Right ventricle myocardium superior (tissue), 1 donor: ENCODE measurements around the gene SMARCA1. TPM values are rescaled to one million over a fixed set of nuclear protein-coding genes. Genes with fewer than 3 reads are reported as not detected.
A peak's percentile ranks its signal among the peaks of the same experiment; 100 is the strongest.

Experiments used
- ATAC-seq: fragments of 200-7000 bp; cut with Tn5 transposase; one replicate; pipeline ENCODE4 v1.9.1; 2020; ENCODE audit warnings: mild to moderate bottlenecking; ENCODE audit not compliant: poor library complexity
- DNase-seq: peaks from one replicate; pipeline ENCODE4 v3.0.0-alpha.2; 2020
- intact Hi-C: fragments of 100-400 bp; cut with DNase I; formaldehyde crosslinking; loops from one replicate; pipeline ENCODE4 v1.11.2; 2022
- total RNA-seq: library from RNA; stranded (reverse); fragmentation: NEBNext Ultra II Directional; extraction: Animal tissue kit (Norgen Biotek cat#: 25700); gene quantifications from one replicate; pipeline ENCODE4 v1.2.1, GENCODE V29; 2021
- donor health status: DM: no; HTN: yes; CAD: no; lungs with severe emphysema.

The SMARCA1 gene
- total RNA-seq, 1 donor from 2014 or later = 27.5 TPM

- ATAC-seq (no peak), DNase-seq (no peak)
- intact Hi-C loops = no loop called here
Observed at GRCh38 chrX:129534816-129535578, 11.7 kb upstream of the SMARCA1 start.

- intact Hi-C loops = no loop called here
- ATAC-seq (no peak), DNase-seq (no peak)
Observed at GRCh38 chrX:129531132-129531531, 7.8 kb upstream of the SMARCA1 start.

DNA sequence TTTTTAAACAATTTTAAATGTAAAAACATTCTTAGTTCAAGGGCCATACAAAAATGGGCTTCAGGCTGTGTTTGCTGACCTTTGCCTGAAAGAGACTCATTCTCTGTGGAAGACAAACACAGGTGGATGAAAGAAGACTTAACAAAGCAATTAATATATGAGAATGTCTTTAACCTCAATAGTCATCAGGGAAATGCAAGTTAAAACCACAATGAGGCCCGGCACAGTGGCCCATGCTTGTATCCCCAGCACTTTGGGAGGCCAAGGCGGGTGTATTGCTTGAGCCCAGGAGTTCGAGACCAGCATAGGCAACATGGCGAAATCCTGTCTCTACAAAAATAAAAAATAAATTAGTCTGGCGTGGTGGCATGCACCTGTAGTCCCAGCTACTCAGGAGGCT lies 7.1 kb upstream of the SMARCA1 start:
- ATAC-seq = no peak
- DNase-seq = no peak
- intact Hi-C loops = no loop called here

- intact Hi-C loops = no loop called here
- ATAC-seq (no peak), DNase-seq (no peak)
Observed at GRCh38 chrX:129529685-129530281, 6.5 kb upstream of the SMARCA1 start.

DNA sequence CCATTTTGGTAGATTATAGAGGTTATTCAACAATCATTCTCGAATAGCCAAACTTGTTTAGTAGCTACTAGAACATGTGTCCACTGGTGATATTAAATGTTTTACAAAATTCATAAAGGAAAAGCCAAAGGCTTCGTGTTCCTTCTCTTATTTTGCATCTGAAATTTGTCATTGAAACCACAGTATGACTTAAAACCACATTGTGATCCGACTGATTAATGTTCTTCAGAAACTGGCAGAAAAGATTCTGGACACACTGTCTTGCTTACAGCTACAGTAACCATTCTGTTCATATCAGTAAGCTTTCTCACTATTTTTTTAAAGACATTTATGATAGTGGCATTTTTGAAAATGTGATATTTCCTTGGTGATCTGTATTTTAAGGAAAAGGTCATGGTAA lies 2.6 kb upstream of the SMARCA1 start:
- no peak for ATAC-seq
- intact Hi-C loops = no loop called here
- DNase-seq = no peak

GRCh38 chrX:129525162-129525561 lies 1.9 kb upstream of the SMARCA1 start:
- DNase-seq (no peak), ATAC-seq (no peak)
- intact Hi-C loops = no loop called here

DNA sequence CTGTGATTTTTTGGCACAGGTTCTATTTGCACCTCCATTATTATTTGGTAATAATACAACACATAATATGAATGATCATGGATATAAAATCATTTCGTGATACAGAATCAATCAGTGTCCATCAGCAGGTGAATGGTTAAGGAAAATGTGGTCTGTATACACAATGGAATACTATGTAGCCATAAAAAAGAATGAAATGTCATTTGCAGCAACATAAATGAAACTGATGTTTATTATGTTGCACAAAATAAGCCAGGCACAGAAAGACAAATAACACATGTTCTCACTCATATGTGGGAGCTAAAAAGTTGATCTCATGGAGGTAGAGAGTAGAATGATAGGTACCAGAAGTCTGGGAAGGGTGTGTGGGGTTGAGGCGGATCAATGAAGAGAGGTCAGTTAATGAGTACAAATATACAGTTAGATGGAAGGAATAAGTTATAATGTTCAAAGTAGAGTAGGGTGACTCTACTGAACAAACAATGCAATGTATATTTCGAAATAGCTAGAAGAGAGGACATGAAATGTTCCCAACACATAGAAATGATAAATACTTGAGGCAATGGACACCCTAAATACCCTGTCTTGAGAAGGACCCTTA lies 1.1 kb upstream of the SMARCA1 start:
- intact Hi-C loops = no loop called here
- ATAC-seq = no peak
- no peak for DNase-seq

DNA sequence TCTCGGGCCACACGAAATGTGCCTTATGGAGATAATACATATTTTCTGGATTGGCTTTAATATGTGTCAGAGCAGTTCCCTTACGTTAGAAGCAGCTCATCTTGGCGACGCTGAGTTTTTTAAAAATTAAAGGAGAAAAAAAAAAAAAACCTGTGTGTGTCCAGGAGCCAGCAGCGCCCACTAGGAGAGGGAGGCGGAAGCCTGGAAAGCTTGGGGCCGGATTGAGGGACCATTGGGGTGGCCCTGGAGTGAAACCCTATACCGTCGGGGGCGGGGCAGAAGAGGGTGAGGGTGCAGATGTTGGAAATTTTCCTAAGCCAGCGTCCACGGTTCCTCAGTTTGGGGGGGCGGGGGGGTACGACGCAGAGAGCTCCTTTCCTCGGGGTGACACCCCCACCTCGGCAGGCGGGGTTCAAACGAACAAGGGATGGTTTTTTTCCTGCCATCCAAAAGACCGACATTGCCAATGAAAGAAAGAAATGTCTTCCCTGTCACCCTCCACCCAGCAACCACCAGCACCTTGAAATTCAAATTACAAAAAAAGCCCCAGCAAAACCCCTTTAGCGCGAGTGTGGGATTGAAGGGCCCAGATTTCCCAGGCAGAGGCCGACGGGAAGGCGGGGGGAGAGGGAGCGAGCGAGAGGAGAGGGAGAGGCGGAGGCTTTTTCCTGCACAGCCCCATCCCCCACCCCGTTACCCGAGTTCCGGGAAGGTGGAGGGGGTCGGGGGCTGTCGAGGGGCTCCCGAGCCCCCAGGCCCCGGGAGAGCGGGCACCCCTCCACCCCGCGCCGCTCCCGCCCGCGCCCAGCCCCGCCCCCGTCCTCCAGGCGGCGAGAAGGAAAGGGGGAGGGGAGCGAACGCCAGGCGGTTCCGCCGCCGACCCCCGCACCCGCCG lies 859 bp downstream of the SMARCA1 start:
- DNase-seq = peak; percentile 68
- intact Hi-C loops = no loop called here
- peak; percentile 86 for ATAC-seq

- intact Hi-C loops = no loop called here
- ATAC-seq (no peak), DNase-seq (no peak)
Observed at GRCh38 chrX:129520151-129520550, 3.1 kb downstream of the SMARCA1 start.

- no peak for ATAC-seq
- intact Hi-C loops = no loop called here
- no peak for DNase-seq
Observed at GRCh38 chrX:129516402-129516801, 6.9 kb downstream of the SMARCA1 start.

GRCh38 chrX:129512409-129512808 lies 10.9 kb downstream of the SMARCA1 start:
- intact Hi-C loops = no loop called here
- no peak for DNase-seq
- no peak for ATAC-seq

DNA sequence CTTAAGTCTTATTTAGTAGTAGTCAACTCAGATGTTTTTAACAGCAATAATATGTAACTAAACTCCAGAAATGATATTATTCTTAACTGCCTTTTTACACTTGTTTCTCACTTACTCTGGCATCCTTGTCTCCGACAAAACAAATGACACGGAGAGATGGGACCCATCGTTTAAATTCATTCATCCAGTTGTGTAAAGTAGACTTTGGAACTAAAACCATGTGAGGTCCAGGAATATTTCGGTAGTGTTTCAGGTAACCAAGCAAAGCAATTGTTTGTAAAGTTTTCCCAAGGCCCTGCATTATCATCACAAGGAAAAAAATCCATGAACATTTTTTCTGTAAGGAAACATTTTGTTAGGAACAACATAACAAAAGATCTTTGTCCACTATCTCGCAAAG lies 11.6 kb downstream of the SMARCA1 start:
- no peak for ATAC-seq
- intact Hi-C loops = no loop called here

DNA sequence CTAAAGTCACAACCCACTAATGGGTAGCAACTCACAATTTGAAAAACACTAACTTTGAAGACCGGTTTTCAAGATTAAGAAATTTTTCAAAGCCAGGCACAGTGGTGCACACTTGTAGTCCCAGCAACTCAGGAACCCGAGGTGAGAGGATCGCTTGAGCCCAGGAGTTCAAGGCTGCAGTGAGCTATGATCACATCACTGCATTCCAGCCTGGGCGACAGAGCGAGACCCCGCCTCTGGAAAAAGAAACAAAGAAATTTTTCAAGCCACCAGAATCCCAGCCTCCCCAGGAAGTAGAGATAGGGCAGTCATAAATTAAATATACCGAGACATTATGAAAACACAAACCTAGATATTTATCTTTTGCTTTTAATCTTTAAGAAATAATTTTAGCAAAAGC lies 13.0 kb downstream of the SMARCA1 start:
- ATAC-seq (no peak), DNase-seq (no peak)
- intact Hi-C loops = no loop called here

More for the DNA sequence above, 11.6 kb downstream of the SMARCA1 start:
- DNase-seq = no peak

- ATAC-seq (no peak), DNase-seq (no peak)
- intact Hi-C loops = no loop called here
Observed at GRCh38 chrX:129497146-129497843, 26.0 kb downstream of the SMARCA1 start.

DNA sequence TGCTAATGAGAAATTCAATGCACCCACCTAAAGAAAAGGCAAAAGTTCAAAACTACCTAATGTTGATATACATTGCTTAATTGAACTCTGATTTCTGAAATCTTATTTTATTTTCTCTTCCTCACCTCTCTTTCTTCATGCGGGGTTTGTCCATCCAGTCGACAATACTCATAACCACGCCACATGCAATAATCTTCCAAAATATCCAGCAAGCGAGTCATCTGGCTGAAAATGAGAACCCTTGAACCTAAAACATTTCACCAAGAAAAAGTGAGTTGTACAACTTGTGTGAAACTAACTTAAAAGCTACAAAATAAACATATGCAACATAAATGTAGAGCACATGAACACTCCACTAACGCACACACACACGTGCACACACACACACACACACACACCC lies 26.7 kb downstream of the SMARCA1 start:
- intact Hi-C loops = no loop called here
- DNase-seq = no peak
- ATAC-seq = no peak

- DNase-seq (no peak), ATAC-seq (no peak)
- intact Hi-C loops = no loop called here
Observed at GRCh38 chrX:129495900-129496299, 27.4 kb downstream of the SMARCA1 start.

DNA sequence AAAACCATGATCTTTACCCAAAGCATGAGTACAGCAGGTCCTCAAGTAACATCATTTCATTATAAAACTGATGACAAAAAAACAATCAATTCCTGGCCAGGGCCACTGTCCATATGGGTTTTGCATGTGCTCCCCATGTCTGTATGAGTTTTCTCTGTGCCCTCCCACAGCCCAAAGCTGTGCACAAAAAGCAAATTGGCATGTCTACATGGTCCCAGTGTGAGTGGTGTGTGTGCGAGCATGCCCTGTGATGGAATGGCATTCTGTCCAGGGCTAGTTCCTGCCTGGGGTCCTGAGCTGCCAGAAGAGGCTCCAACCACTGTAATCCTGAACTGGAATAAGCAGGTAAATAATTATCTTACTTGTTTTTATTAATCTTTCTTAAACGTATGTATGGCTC lies 28.4 kb downstream of the SMARCA1 start:
- ATAC-seq (no peak), DNase-seq (no peak)
- intact Hi-C loops = no loop called here

GRCh38 chrX:129493643-129494042 lies 29.6 kb downstream of the SMARCA1 start:
- intact Hi-C loops = no loop called here
- no peak for DNase-seq
- ATAC-seq = no peak

DNA sequence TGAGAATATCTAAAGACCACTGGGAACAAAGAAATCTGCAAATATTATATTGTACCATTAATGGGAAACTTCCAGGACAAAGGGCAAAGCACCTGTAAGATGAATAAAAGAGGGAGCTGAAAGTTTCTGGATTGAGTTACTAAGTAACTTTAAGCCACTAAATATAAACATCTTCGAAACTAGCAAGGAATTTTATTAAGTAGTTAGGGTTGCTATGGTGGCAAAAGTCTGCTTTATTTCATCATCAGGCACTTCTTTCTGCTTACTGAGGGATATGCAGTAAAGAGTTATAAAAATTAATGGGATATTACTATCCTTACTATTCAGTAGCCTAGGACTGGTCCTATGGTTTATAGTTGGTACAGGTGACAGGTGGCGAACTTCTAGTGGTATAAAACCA lies 33.0 kb downstream of the SMARCA1 start:
- no peak for DNase-seq
- intact Hi-C loops = no loop called here
- ATAC-seq = no peak
